Measurements from ENCODE around the gene DHRS7C.

DHRS7C gene

DNA sequence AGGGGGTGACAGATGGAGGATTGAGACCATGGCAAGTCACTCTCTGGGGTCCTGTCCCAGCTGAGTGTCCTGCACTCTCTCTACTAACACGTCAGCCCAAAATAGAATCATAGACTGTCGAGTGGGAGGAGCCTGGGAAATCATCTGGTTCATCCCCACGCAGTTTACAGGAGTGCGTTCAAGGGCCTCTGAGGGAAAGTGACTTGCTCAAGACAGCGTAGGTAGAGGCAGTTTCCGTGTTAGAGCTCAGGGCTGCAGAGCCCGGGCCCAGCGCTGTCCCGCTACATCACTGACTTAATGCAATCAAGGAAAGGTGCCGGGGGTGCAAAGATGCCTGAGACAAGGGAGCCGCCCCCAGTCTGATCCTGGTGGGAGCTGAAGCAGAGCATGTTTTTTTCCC, 20.1 kb upstream of the DHRS7C start:
- no peak for TF ChIP-seq ZFP3 (CRISPR knock-in tag; IDR thresholded peaks at IDR 0.05)
- ATAC-seq, result no peak

DNA sequence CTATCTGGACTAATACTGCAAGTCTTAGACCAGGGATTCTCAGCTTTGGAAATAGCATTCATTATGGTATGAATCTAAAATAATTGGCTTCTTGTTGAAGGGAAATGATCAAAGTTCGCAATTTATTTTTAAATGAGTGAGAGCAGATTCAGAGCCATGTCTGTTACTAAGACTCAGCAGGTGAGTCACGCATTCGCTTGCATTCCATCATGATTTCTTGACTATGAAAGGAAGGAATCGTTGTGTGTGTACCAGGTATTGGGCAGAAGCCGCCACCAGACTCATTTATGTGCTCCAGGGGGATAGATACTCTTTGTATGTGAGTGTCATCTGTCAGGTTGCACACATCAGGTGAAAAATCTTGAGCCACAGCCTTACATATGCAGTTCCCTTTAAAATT, 19.7 kb upstream of the DHRS7C start:
- TF ChIP-seq, protein P1, sequence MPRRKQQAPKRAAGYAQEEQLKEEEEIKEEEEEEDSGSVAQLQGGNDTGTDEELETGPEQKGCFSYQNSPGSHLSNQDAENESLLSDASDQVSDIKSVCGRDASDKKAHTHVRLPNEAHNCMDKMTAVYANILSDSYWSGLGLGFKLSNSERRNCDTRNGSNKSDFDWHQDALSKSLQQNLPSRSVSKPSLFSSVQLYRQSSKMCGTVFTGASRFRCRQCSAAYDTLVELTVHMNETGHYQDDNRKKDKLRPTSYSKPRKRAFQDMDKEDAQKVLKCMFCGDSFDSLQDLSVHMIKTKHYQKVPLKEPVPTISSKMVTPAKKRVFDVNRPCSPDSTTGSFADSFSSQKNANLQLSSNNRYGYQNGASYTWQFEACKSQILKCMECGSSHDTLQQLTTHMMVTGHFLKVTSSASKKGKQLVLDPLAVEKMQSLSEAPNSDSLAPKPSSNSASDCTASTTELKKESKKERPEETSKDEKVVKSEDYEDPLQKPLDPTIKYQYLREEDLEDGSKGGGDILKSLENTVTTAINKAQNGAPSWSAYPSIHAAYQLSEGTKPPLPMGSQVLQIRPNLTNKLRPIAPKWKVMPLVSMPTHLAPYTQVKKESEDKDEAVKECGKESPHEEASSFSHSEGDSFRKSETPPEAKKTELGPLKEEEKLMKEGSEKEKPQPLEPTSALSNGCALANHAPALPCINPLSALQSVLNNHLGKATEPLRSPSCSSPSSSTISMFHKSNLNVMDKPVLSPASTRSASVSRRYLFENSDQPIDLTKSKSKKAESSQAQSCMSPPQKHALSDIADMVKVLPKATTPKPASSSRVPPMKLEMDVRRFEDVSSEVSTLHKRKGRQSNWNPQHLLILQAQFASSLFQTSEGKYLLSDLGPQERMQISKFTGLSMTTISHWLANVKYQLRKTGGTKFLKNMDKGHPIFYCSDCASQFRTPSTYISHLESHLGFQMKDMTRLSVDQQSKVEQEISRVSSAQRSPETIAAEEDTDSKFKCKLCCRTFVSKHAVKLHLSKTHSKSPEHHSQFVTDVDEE (CRISPR knock-in tag; IDR thresholded peaks at IDR 0.05), result no peak
- TF ChIP-seq ZFP30 (CRISPR knock-in tag; IDR thresholded peaks at IDR 0.05) (no peak), TCF4 (CRISPR knock-in tag; IDR thresholded peaks at IDR 0.05; ENCODE audit: borderline replicate concordance) (no peak), ZNF70 (CRISPR knock-in tag; IDR thresholded peaks at IDR 0.05) (no peak), SNAI2 (CRISPR knock-in tag; IDR thresholded peaks at IDR 0.05) (no peak), GLIS3 (CRISPR knock-in tag; IDR thresholded peaks at IDR 0.05) (no peak), ARNTL (CRISPR knock-in tag; IDR thresholded peaks at IDR 0.05; ENCODE audit: borderline replicate concordance, low read depth) (no peak), ZC3H10 (CRISPR knock-in tag; IDR thresholded peaks at IDR 0.05) (no peak), ZNF565 (CRISPR knock-in tag; conservative IDR thresholded peaks at IDR 0.05; ENCODE audit: low read depth) (no peak), TOX (CRISPR knock-in tag; IDR thresholded peaks at IDR 0.05; ENCODE audit: borderline replicate concordance) (no peak), ESRRG (CRISPR knock-in tag; IDR thresholded peaks at IDR 0.05) (no peak), PPARA (CRISPR knock-in tag; IDR thresholded peaks at IDR 0.05; ENCODE audit: borderline replicate concordance) (no peak), BACH2 (CRISPR knock-in tag; IDR thresholded peaks at IDR 0.05; ENCODE audit: borderline replicate concordance) (no peak)
- TF ChIP-seq, protein P2, sequence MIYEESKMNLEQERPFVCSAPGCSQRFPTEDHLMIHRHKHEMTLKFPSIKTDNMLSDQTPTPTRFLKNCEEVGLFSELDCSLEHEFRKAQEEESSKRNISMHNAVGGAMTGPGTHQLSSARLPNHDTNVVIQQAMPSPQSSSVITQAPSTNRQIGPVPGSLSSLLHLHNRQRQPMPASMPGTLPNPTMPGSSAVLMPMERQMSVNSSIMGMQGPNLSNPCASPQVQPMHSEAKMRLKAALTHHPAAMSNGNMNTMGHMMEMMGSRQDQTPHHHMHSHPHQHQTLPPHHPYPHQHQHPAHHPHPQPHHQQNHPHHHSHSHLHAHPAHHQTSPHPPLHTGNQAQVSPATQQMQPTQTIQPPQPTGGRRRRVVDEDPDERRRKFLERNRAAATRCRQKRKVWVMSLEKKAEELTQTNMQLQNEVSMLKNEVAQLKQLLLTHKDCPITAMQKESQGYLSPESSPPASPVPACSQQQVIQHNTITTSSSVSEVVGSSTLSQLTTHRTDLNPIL (CRISPR knock-in tag; IDR thresholded peaks at IDR 0.05; ENCODE audit: low read depth), result no peak
- TF ChIP-seq, protein P3, sequence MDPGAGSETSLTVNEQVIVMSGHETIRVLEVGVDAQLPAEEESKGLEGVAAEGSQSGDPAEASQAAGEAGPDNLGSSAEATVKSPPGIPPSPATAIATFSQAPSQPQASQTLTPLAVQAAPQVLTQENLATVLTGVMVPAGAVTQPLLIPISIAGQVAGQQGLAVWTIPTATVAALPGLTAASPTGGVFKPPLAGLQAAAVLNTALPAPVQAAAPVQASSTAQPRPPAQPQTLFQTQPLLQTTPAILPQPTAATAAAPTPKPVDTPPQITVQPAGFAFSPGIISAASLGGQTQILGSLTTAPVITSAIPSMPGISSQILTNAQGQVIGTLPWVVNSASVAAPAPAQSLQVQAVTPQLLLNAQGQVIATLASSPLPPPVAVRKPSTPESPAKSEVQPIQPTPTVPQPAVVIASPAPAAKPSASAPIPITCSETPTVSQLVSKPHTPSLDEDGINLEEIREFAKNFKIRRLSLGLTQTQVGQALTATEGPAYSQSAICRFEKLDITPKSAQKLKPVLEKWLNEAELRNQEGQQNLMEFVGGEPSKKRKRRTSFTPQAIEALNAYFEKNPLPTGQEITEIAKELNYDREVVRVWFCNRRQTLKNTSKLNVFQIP (CRISPR knock-in tag; IDR thresholded peaks at IDR 0.05; ENCODE audit: borderline replicate concordance, low read depth), result no peak
- TF ChIP-seq, protein P4, sequence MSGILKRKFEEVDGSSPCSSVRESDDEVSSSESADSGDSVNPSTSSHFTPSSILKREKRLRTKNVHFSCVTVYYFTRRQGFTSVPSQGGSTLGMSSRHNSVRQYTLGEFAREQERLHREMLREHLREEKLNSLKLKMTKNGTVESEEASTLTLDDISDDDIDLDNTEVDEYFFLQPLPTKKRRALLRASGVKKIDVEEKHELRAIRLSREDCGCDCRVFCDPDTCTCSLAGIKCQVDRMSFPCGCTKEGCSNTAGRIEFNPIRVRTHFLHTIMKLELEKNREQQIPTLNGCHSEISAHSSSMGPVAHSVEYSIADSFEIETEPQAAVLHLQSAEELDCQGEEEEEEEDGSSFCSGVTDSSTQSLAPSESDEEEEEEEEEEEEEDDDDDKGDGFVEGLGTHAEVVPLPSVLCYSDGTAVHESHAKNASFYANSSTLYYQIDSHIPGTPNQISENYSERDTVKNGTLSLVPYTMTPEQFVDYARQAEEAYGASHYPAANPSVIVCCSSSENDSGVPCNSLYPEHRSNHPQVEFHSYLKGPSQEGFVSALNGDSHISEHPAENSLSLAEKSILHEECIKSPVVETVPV (CRISPR knock-in tag; IDR thresholded peaks at IDR 0.05), result no peak

DNA sequence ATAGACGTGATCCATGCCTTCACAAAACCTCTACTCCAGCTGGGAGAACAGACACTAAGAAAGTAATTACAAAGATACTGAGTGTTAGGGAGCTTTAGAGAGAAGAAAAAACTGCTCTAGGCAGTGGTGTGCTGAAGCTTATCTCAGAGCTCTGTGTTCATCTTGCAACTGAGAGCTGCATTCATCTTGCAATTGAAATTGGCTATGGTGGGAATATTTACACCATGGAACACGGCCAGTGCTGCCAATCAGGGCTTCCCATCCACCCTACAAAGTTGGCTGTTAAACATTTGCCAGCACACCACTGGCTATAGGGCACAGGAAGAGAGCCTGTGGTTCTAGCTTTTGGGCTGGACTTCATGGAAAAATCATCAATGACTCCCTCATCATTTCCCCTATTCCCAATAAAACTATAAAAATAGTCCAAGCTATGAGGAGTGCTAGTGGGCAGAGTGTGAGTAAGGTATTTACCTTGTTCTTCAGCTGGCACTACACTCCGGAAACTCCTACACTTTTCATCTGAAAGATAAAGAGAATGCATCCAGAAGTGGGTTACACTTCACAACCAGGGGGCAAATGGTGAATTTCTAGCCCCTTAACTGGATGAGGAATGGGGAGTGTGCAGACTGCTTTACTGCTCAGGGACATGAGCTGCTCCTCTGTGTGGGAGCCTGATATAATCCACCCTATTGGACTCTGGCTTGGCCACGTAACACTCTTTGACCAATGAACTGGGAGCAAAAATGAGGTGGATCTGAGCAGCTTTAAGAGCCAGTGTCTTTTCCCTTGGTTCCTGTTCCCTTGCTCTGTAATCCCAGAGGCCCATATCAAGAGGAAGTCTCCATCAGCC, 18.9 kb upstream of the DHRS7C start:
- ATAC-seq, result no peak
- TF ChIP-seq GLIS3 (CRISPR knock-in tag; IDR thresholded peaks at IDR 0.05) (no peak), RARB (CRISPR knock-in tag; IDR thresholded peaks at IDR 0.05) (no peak), TOX (CRISPR knock-in tag; IDR thresholded peaks at IDR 0.05; ENCODE audit: borderline replicate concordance) (no peak), ESRRG (CRISPR knock-in tag; IDR thresholded peaks at IDR 0.05) (no peak), CSDC2 (CRISPR knock-in tag; IDR thresholded peaks at IDR 0.05) (no peak), ZC3H10 (CRISPR knock-in tag; IDR thresholded peaks at IDR 0.05) (no peak), TCF4 (CRISPR knock-in tag; IDR thresholded peaks at IDR 0.05; ENCODE audit: borderline replicate concordance) (no peak), BACH2 (CRISPR knock-in tag; IDR thresholded peaks at IDR 0.05; ENCODE audit: borderline replicate concordance) (no peak), OSR1 (CRISPR knock-in tag; IDR thresholded peaks at IDR 0.05) (no peak), ZNF70 (CRISPR knock-in tag; IDR thresholded peaks at IDR 0.05) (no peak), ZNF565 (CRISPR knock-in tag; conservative IDR thresholded peaks at IDR 0.05; ENCODE audit: low read depth) (no peak), ARNTL (CRISPR knock-in tag; IDR thresholded peaks at IDR 0.05; ENCODE audit: borderline replicate concordance, low read depth) (no peak)
- TF ChIP-seq, protein P5, sequence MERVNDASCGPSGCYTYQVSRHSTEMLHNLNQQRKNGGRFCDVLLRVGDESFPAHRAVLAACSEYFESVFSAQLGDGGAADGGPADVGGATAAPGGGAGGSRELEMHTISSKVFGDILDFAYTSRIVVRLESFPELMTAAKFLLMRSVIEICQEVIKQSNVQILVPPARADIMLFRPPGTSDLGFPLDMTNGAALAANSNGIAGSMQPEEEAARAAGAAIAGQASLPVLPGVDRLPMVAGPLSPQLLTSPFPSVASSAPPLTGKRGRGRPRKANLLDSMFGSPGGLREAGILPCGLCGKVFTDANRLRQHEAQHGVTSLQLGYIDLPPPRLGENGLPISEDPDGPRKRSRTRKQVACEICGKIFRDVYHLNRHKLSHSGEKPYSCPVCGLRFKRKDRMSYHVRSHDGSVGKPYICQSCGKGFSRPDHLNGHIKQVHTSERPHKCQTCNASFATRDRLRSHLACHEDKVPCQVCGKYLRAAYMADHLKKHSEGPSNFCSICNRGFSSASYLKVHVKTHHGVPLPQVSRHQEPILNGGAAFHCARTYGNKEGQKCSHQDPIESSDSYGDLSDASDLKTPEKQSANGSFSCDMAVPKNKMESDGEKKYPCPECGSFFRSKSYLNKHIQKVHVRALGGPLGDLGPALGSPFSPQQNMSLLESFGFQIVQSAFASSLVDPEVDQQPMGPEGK (CRISPR knock-in tag; IDR thresholded peaks at IDR 0.05; ENCODE audit: borderline replicate concordance), result no peak
- TF ChIP-seq, protein P2 (CRISPR knock-in tag; IDR thresholded peaks at IDR 0.05; ENCODE audit: low read depth), result no peak
- TF ChIP-seq, protein P4 (CRISPR knock-in tag; IDR thresholded peaks at IDR 0.05), result no peak

More for the DNA sequence above, 19.7 kb upstream of the DHRS7C start:
- ATAC-seq, result no peak

Measured in SK-N-SH treated with all-trans-retinoic acid at 6 μM for 48 hours (cell line).